Thoracic aorta endothelial cell (primary cell): ENCODE results near the gene C2CD4B. TPM values are rescaled to one million over a fixed set of nuclear protein-coding genes. Genes with fewer than 3 reads are reported as not detected.

Experiments used
- total RNA-seq: library from RNA; depleted of rRNA; stranded (reverse); fragments of >200 nt; gene quantifications from 2 replicates; pipeline ENCODE4 v1.2.3, GENCODE V29; 2012

C2CD4B gene
- total RNA-seq: 8.2 and 21.7 TPM in 2 replicates

GRCh38 chr15:62165104-62165792 lies at the start of gene C2CD4B:
Gene C2CD4B (minus strand): TSS chr15:62165285. CDS start chr15:62164984, 301 bp downstream.

Other genes with a start within 250 kb of the C2CD4B start
- 155 and 165 TPM in 2 replicates for gene VPS13C, start 104.8 kb downstream of the C2CD4B start, total RNA-seq
- gene C2CD4A, start 98.3 kb downstream of the C2CD4B start, total RNA-seq: 1.3 and 2.9 TPM in 2 replicates
- 1.2 and 1.6 TPM in 2 replicates for gene TLN2, start 225.3 kb upstream of the C2CD4B start, total RNA-seq